CD14-positive monocyte (primary cell): ENCODE measurements around the gene DRC7. TPM values are rescaled to one million over a fixed set of nuclear protein-coding genes. Genes with fewer than 3 reads are reported as not detected.
A peak's percentile ranks its signal among the peaks of the same experiment; 100 is the strongest.

Experiments
- DNase-seq, 3 donors: peaks; one replicate each; pipeline ENCODE4 v3.0.0-alpha.2; 2011 to 2022
- H2AFZ ChIP-seq: 2 replicates; pipeline ENCODE4 v1.6.0; 2012; ENCODE audit warnings: mild to moderate bottlenecking, low read depth, low read length, inconsistent platforms; ENCODE audit not compliant: insufficient read depth, poor library complexity, severe bottlenecking
- H3K27ac ChIP-seq, 2 donors: 1 replicate in 1 of 2; 2 replicates in 1 of 2; pipeline ENCODE4 v1.5.1; 2012 to 2013; ENCODE audit warnings: low read length in 2 of 2, control low read depth in 1 of 2, inconsistent platforms in 1 of 2, low read depth in 1 of 2, mild to moderate bottlenecking in 1 of 2
- H3K27me3 ChIP-seq, 2 donors: one replicate each; pipeline versions ENCODE4 v1.6.0 to v1.6.1; 2011 to 2013; ENCODE audit warnings: low read length in 2 of 2; ENCODE audit not compliant: control insufficient read depth in 2 of 2, insufficient read depth in 2 of 2
- H3K36me3 ChIP-seq, 2 donors: replicated peaks in 1 of 2; 1 replicate in 1 of 2; 2 replicates in 1 of 2; pipeline versions ENCODE4 v1.5.1 to v1.6.1; 2012 to 2013; ENCODE audit warnings: low read length in 2 of 2, control low read depth in 1 of 2, inconsistent platforms in 1 of 2, mild to moderate bottlenecking in 1 of 2; ENCODE audit not compliant: insufficient read depth in 2 of 2, control insufficient read depth in 1 of 2
- H3K4me1 ChIP-seq, 2 donors: 1 replicate in 1 of 2; 2 replicates in 1 of 2; pipeline versions ENCODE4 v1.5.1 to v1.6.1; 2012 to 2013; ENCODE audit warnings: low read length in 2 of 2, control low read depth in 1 of 2, inconsistent platforms in 1 of 2, mild to moderate bottlenecking in 1 of 2, moderate library complexity in 1 of 2; ENCODE audit not compliant: insufficient read depth in 2 of 2, control insufficient read depth in 1 of 2
- H3K4me2 ChIP-seq: replicated peaks from 2 replicates; pipeline ENCODE3; 2012; ENCODE audit warnings: low read length, moderate library complexity, mild to moderate bottlenecking; ENCODE audit not compliant: poor library complexity, severe bottlenecking; ENCODE audit errors: extremely low read depth
- H3K4me3 ChIP-seq, 3 experiments: fragments of 200-600 bp in 1 of 3; sonication (generic) in 1 of 3; replicated peaks in 1 of 3; 1 replicate in 2 of 3; 2 replicates in 1 of 3; pipeline ENCODE4 v1.5.1; 2011 to 2013; ENCODE audit warnings: low read length in 3 of 3, mild to moderate bottlenecking in 3 of 3, control low read depth in 2 of 3, low read depth in 2 of 3, inconsistent platforms in 1 of 3, moderate library complexity in 1 of 3
- H3K79me2 ChIP-seq: 2 replicates; pipeline ENCODE4 v1.6.0; 2012; ENCODE audit warnings: mild to moderate bottlenecking, control low read depth, inconsistent platforms, low read length, moderate library complexity; ENCODE audit not compliant: insufficient read depth
- H3K9ac ChIP-seq: 2 replicates; pipeline ENCODE4 v1.6.0; 2017; ENCODE audit warnings: low read length, mild to moderate bottlenecking; ENCODE audit not compliant: insufficient read depth, poor library complexity, severe bottlenecking
- H3K9me3 ChIP-seq, 2 donors: replicated peaks in 1 of 2; 1 replicate in 1 of 2; 2 replicates in 1 of 2; pipeline versions ENCODE4 v1.5.1 to v1.6.1; 2012 to 2013; ENCODE audit warnings: low read length in 2 of 2, control low read depth in 1 of 2; ENCODE audit not compliant: control insufficient read depth in 1 of 2, insufficient read depth in 1 of 2
- H4K20me1 ChIP-seq: 2 replicates; pipeline ENCODE4 v1.6.0; 2012; ENCODE audit warnings: mild to moderate bottlenecking, low read length, control low read depth, moderate library complexity; ENCODE audit not compliant: insufficient read depth
- H3K27ac Mint-ChIP-seq, 7 donors: one replicate each; pipeline ENCODE4 v1.8.0; 2020; ENCODE audit warnings: mild to moderate bottlenecking in 7 of 7, mixed read lengths in 7 of 7, moderate library complexity in 6 of 7, inconsistent platforms in 2 of 7
- H3K27me3 Mint-ChIP-seq, 3 donors: one replicate each; pipeline ENCODE4 v1.8.0; 2021 to 2022; ENCODE audit warnings: low read depth in 3 of 3, mild to moderate bottlenecking in 3 of 3, mixed read lengths in 3 of 3, moderate library complexity in 3 of 3, inconsistent platforms in 1 of 3
- H3K36me3 Mint-ChIP-seq, 2 donors: one replicate each; pipeline ENCODE4 v1.8.0; 2020; ENCODE audit warnings: mixed read lengths in 2 of 2, inconsistent platforms in 1 of 2, mild to moderate bottlenecking in 1 of 2
- H3K4me1 Mint-ChIP-seq: one replicate; pipeline ENCODE4 v1.8.0; 2020; ENCODE audit warnings: mild to moderate bottlenecking, mixed read lengths
- H3K4me3 Mint-ChIP-seq, 2 donors: one replicate each; pipeline ENCODE4 v1.8.0; 2020; ENCODE audit warnings: mild to moderate bottlenecking in 2 of 2, mixed read lengths in 2 of 2, moderate library complexity in 1 of 2
- H3K9me3 Mint-ChIP-seq, 7 donors: one replicate each; pipeline ENCODE4 v1.8.0; 2020 to 2022; ENCODE audit warnings: mixed read lengths in 7 of 7, mild to moderate bottlenecking in 6 of 7, moderate library complexity in 6 of 7, inconsistent platforms in 2 of 7
- WGBS: methylation state at CpG from one replicate; pipeline ENCODE4 v1.1.5; 2013; ENCODE audit warnings: missing lambda C conversion rate; ENCODE audit not compliant: insufficient coverage; 5-methylcytosine and 5-hydroxymethylcytosine counted together
- intact Hi-C, 2 donors: fragments of 100-400 bp; cut with micrococcal nuclease; formaldehyde crosslinking; loops; one replicate each; pipeline versions ENCODE4 v1.15.0 to v1.15.1; 2023
- polyA plus RNA-seq, 3 donors: library from polyadenylated mRNA; depleted of rRNA in 1 of 3; unstranded in 2 of 3; stranded (reverse) in 1 of 3; fragments of 300-500 nt in 2 of 3; fragments of >200 nt in 1 of 3; fragmentation: Illumina TruSeq in 2 of 3; gene quantifications; 1 replicate in 2 of 3; 2 replicates in 1 of 3; pipeline ENCODE4 v1.2.3, GENCODE V29; 2012 to 2021
- TF ChIP-seq, protein P1 (sequence below): fragments of 200-600 bp; IDR thresholded peaks from one replicate; pipeline ENCODE4 v1.8.0; 2022; ENCODE audit warnings: antibody characterized with exemption, mild to moderate bottlenecking

The DRC7 gene
- polyA plus RNA-seq, 3 donors: 0.11 to 0.41 TPM; not detected in 1

DNA sequence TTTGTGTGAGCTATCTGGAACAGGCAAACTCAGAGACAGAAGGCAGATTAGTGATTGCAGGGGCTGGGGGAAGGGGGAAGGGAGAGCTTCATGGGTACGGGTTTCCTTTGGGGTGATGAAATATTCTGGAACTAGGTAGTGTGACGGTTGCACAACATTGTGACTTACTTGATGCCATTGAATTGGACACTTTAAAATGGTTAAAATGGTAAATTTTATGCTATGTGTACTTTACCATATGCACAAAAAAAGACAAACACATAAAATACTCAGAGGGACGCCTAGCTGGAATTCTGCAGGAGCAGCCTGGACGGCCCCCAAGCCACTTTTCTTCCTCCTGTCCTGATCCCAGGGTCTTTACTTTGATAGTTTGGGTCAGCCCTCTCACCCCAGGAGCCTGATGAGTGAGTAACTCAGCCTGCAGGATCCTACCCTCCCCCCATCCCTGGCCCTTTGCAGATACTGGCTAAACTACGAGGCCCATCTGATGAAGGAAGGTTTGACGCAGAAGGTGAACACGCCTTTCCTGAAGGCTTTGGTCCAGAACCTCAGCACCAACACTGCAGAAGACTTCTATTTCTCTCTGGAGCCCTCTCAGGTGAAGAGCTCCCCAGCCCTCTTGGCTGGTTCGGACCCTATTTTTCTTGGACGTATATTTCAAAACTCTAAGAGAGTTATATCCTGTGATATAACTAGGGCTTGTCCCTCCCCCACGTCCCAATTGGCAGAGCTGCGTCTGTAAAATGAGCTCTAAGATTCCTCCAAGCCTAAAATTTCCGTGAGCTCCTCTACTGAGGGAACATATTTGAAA is 18.7 kb upstream of the DRC7 start:
- H3K4me1 ChIP-seq: peaks cover 30 to 49% of the 10 kb centered on the region in 2 donors
- DNase-seq: peak; percentile 55 to 78 (median 71)
- Mint-ChIP-seq H3K9me3 (no peaks in the 10 kb centered on the region), H3K4me1 (peaks cover 42% of the 10 kb centered on the region), H3K27me3 (peaks cover 2 to 4% (median 4%) of the 10 kb centered on the region in 3 donors), H3K27ac (peak overlapping the region; percentile 10 to 61 (median 47)), H3K4me3 (peak overlapping the region in 1 of 2 donors; percentile 4), H3K36me3 (no peaks in the 10 kb centered on the region)
- H3K9me3 ChIP-seq: no peaks in the 10 kb centered on the region
- H3K27me3 ChIP-seq: no peaks in the 10 kb centered on the region
- TF ChIP-seq, protein P1, sequence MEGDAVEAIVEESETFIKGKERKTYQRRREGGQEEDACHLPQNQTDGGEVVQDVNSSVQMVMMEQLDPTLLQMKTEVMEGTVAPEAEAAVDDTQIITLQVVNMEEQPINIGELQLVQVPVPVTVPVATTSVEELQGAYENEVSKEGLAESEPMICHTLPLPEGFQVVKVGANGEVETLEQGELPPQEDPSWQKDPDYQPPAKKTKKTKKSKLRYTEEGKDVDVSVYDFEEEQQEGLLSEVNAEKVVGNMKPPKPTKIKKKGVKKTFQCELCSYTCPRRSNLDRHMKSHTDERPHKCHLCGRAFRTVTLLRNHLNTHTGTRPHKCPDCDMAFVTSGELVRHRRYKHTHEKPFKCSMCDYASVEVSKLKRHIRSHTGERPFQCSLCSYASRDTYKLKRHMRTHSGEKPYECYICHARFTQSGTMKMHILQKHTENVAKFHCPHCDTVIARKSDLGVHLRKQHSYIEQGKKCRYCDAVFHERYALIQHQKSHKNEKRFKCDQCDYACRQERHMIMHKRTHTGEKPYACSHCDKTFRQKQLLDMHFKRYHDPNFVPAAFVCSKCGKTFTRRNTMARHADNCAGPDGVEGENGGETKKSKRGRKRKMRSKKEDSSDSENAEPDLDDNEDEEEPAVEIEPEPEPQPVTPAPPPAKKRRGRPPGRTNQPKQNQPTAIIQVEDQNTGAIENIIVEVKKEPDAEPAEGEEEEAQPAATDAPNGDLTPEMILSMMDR: no peak
- no peak overlapping the region for H3K4me2 ChIP-seq
- H3K27ac ChIP-seq: no peak overlapping the region
- H3K9ac ChIP-seq: no peak overlapping the region
- no peaks in the 10 kb centered on the region for H3K36me3 ChIP-seq
- no peaks in the 10 kb centered on the region for H3K79me2 ChIP-seq
- intact Hi-C loops: no loop called here
- WGBS: 17% methylated on average over 2 of the region's 12 CpGs
- H3K4me3 ChIP-seq: no peak overlapping the region
- no peaks in the 10 kb centered on the region for H4K20me1 ChIP-seq
- H2AFZ ChIP-seq: no peak overlapping the region

DNA sequence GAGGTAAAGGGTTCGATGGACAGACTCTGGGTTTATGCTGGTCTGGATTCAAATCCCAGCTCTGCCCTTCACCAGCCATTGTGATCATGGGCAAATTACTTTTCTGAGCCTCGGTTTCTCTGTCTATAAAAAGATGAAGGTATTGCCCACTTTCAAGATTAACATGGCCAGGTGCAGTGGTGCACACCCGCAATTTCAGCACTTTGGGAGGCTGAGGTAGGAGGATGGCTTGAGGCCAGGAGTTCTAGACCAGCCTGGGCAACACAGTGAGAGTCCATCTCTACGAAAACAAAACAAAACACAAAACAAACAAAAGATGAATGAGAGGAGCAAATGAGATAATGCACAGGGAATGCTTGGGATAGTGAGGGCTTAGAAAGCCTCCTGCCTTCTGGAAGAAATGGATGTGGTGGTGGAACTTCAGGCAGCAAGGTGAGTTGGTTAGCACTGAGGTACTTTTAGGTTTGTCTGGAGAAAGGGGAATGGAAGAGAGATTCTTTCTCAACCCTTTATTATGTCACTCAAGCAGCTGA is 18.0 kb upstream of the DRC7 start:
- H3K4me3 ChIP-seq: no peak overlapping the region
- H3K9ac ChIP-seq: no peak overlapping the region
- Mint-ChIP-seq H3K36me3 (no peaks in the 10 kb centered on the region), H3K4me3 (peak overlapping the region in 1 of 2 donors; percentile 15), H3K9me3 (no peaks in the 10 kb centered on the region), H3K4me1 (peaks cover 42% of the 10 kb centered on the region), H3K27me3 (peaks cover 2 to 4% (median 4%) of the 10 kb centered on the region in 3 donors), H3K27ac (peak overlapping the region in 5 of 7 donors; percentile 14 to 72 (median 47))
- H3K27ac ChIP-seq: no peak overlapping the region
- TF ChIP-seq, protein P1: no peak
- no peaks in the 10 kb centered on the region for H3K9me3 ChIP-seq
- H3K36me3 ChIP-seq: no peaks in the 10 kb centered on the region
- H4K20me1 ChIP-seq: no peaks in the 10 kb centered on the region
- H3K79me2 ChIP-seq: no peaks in the 10 kb centered on the region
- no peak overlapping the region for H3K4me2 ChIP-seq
- no peak overlapping the region for H2AFZ ChIP-seq
- no peaks in the 10 kb centered on the region for H3K27me3 ChIP-seq
- DNase-seq: no peak
- intact Hi-C loops: no loop called here
- WGBS: no CpG with 5 or more reads among the region's 4 CpGs
- H3K4me1 ChIP-seq: peaks cover 31 to 50% of the 10 kb centered on the region in 2 donors
